HUES6 (cell line): ENCODE measurements around the gene PQBP1.

Source experiments
- H3K27ac ChIP-seq: 2 replicates; pipeline ENCODE4 v1.7.0; 2013; ENCODE audit warnings: low read depth, mild to moderate bottlenecking, low read length, inconsistent platforms
- H3K27me3 ChIP-seq: 2 replicates; pipeline ENCODE4 v1.6.1; 2013; ENCODE audit warnings: low read length; ENCODE audit not compliant: control insufficient read depth, insufficient read depth
- H3K36me3 ChIP-seq: 2 replicates; pipeline ENCODE4 v1.6.1; 2013; ENCODE audit warnings: low read length; ENCODE audit not compliant: control insufficient read depth, insufficient read depth
- H3K4me1 ChIP-seq: 2 replicates; pipeline ENCODE4 v1.6.1; 2013; ENCODE audit warnings: low read length; ENCODE audit not compliant: control insufficient read depth, insufficient read depth
- H3K4me3 ChIP-seq: 2 replicates; pipeline ENCODE4 v1.5.1; 2013; ENCODE audit warnings: low read depth, low read length
- H3K9ac ChIP-seq: one replicate; pipeline ENCODE4 v1.6.1; 2013; ENCODE audit warnings: mild to moderate bottlenecking, low read length
- H3K9me3 ChIP-seq: 2 replicates; pipeline ENCODE4 v1.6.1; 2013; ENCODE audit warnings: low read depth, low read length; ENCODE audit not compliant: control insufficient read depth, insufficient read depth

PQBP1 gene

DNA sequence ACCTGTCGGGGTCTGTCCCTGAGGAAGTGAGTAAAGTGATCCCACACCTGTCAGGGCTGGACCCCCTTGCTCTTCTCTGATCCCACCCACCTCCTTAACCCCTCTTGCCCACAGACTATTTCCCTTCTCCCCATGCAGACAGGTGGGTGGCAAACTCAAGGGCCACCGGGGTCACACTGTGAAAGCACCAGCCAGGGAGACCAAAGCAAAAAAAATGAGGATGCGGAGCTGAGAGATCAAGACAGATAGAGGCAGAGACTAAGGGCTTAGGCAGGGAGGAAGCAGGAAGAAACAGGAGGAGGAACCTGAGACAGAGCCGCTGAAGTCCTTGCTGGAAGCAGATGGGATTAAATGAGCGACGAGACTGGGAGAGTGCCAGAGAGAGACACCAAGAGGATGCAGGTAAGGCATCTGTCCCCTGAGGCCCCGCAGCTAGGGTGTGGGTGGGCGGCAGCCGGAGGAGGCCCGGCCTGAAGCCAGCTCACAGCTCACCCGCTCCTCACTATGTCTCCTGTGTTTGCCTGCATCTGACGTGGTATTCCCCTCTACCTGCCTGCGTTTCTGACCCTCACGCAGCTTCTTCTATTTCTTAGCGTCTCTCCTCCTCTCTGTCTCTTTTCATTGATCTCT is 7.3 kb upstream of the PQBP1 start:
- peaks cover 16% of the 10 kb centered on the region for H3K36me3 ChIP-seq
- H3K27me3 ChIP-seq = no peaks in the 10 kb centered on the region
- peaks cover 2% of the 10 kb centered on the region; the same call in 1 of the 2 replicates for H3K9me3 ChIP-seq
- H3K4me1 ChIP-seq = peaks cover 9% of the 10 kb centered on the region; the same call in 1 of the 2 replicates
- H3K27ac ChIP-seq = no peak overlapping the region
- H3K4me3 ChIP-seq = peak overlapping the region; percentile 53
- peak overlapping the region; percentile 12 for H3K9ac ChIP-seq

DNA sequence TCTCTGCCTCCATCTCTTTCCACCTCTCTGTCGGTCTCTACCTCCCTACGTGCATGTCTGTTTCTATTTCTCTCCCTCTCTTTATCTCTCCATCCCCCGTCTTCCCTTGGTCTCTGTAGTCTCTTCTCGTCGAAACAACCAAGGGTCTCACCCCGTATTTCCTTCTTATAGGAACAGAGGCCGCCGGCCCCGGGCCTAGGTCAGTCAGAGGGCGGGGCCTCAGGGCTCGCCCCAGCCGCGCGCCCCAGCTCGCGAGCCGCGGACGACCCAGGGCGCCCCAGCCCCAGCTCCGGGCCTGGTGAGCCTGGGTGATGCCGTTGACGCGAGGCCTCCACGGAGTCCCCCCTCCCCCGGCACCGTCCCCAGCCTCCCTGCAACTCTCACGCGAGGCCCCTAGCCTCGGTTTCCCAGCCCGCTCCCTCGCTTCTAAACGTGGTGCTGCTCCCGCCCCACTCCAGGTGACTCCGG is 6.8 kb upstream of the PQBP1 start:
- peak overlapping the region; percentile 53 for H3K4me3 ChIP-seq
- H3K27ac ChIP-seq = no peak overlapping the region
- H3K27me3 ChIP-seq = no peaks in the 10 kb centered on the region
- no peak overlapping the region for H3K9ac ChIP-seq
- peaks cover 16% of the 10 kb centered on the region for H3K36me3 ChIP-seq
- H3K4me1 ChIP-seq = peaks cover 9% of the 10 kb centered on the region; the same call in 1 of the 2 replicates
- peaks cover 2% of the 10 kb centered on the region; the same call in 1 of the 2 replicates for H3K9me3 ChIP-seq

DNA sequence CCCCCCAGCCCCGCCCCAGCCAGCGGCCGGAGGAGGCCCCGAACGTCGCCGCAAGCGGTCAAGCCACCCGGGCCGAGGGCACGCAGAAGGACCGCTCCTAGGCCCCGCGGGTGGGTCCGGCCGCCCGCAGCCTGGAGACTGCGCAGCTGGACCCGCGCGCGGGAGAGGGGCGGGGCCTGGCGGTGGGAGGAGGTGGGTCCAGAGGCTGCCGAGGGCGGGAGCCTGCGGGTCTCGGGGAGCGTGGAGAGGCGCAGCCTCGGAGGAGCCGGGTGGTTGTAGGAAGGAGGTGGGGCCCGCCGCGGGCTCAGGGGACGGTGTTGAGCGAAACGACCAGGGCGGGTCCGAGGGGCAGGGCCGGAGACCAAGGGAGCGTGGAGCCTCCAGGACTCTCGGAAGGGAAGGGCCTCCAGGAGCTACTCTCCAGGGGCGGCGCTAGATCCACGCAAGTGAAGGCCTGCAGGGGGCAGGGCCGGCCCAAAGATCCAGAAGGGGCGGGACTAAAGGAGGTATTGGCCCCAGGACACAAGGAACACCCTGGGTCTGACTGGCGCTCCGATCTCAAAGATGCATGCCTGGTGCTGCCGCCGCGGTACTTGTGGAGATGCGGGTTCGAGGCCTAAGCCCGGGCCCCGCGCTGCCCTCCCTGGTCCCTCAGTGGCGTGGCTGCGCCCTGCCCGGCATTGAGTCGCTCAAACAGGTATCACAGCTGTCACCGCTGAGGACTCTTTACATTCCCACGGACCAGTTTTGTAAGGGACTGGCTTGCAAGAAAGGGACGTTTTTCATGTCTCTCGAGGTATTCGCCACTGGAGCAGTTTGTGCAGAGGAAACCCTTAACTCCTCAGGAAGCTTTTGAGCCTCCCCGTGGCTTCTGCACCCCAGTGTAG is 6.1 kb upstream of the PQBP1 start:
- H3K27me3 ChIP-seq = no peaks in the 10 kb centered on the region
- H3K4me3 ChIP-seq = peak overlapping the region; percentile 53
- H3K9ac ChIP-seq = peak overlapping the region; percentile 8
- peaks cover 9% of the 10 kb centered on the region; the same call in 1 of the 2 replicates for H3K4me1 ChIP-seq
- no peak overlapping the region for H3K27ac ChIP-seq
- peaks cover 5% of the 10 kb centered on the region; the same call in 1 of the 2 replicates for H3K9me3 ChIP-seq
- H3K36me3 ChIP-seq = peaks cover 16% of the 10 kb centered on the region

DNA sequence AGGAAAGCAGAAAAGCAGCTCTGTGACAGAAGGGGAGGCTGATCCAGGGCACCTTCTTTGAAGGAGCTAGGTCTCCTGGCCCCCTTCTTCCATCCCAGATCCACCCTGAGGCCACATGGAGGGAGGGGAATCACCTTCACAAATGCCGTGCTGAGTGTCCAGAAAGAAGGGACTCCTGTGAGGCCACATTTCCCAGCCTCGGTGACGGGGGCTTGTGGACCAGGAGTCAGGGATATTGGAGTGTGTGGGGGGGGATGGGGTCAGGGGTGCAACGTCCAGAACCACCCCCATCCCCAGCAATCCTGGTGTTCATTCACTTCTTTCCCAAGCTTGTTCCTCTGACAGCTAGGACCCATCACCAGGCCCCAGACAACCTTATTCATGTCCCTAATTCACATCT is 4.8 kb upstream of the PQBP1 start:
- Histone ChIP-seq H3K9ac (no peak overlapping the region), H3K4me1 (peaks cover 9% of the 10 kb centered on the region; the same call in 1 of the 2 replicates), H3K9me3 (peaks cover 5% of the 10 kb centered on the region; the same call in 1 of the 2 replicates), H3K27me3 (no peaks in the 10 kb centered on the region), H3K4me3 (no peak overlapping the region), H3K36me3 (peaks cover 16% of the 10 kb centered on the region), H3K27ac (no peak overlapping the region)

DNA sequence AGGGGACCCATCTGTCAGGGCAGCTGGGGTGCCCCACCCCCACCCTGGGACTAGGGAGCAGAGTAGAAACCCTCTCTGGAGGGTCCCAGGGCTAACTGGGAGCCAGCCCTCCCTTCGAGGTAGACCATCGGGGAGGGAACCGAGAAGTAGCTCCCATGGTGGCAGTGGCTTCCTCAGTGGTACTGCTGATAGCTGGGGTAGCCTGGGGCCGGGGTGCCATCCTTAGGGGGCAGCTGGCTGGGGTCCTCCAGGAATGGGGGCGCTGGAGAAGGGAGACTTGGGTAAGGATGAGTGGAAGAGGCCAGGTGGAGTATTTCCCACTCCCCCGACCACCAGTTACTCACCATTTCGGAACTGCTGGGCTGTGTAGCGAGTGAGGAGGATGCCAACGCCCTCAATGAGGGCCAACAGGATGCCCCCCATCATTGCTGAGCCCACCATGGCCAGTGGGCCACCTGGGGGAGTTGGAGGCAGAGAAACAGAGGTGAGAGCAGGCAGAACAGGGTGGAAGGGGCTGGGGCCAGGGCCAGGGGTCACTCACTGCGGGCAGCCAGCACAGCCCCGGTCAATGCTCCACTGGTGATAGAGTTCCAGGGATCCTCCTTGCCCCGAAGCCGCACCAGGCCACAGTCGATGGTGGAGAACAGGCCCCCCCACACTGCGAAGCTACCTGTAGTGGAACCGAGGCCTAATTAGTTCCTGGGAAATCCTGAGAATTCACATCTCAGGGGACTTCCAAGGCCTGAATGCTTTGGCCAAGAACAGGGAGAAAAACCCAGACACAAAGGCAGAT is 4.0 kb upstream of the PQBP1 start:
- no peak overlapping the region for H3K9ac ChIP-seq
- no peaks in the 10 kb centered on the region for H3K27me3 ChIP-seq
- H3K4me3 ChIP-seq = no peak overlapping the region
- H3K27ac ChIP-seq = no peak overlapping the region
- peaks cover 9% of the 10 kb centered on the region; the same call in 1 of the 2 replicates for H3K4me1 ChIP-seq
- H3K9me3 ChIP-seq = peaks cover 5% of the 10 kb centered on the region; the same call in 1 of the 2 replicates
- peaks cover 16% of the 10 kb centered on the region for H3K36me3 ChIP-seq

DNA sequence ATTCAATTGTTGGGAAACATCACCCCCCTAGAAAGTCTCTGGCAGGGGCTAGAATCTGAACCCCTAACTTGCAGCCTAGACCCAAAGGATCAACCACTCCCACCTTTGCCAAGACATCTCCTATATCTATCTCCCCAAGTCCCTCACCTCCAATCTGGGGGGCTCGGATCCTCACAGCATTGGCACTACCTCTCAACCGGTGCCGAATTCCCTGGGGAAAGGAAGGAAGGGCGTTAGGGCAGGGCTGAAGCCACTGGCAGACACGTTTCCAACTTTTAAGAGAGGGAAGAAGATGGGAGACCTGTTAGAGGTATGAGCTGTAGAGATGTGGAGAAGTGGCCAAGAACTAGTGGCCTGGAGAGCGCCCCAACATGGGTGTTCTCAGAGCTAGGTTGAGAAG is 2.8 kb upstream of the PQBP1 start:
- Histone ChIP-seq H3K4me1 (peaks cover 9% of the 10 kb centered on the region; the same call in 1 of the 2 replicates), H3K27ac (no peak overlapping the region), H3K9me3 (peaks cover 5% of the 10 kb centered on the region; the same call in 1 of the 2 replicates), H3K27me3 (no peaks in the 10 kb centered on the region), H3K4me3 (no peak overlapping the region), H3K36me3 (peaks cover 16% of the 10 kb centered on the region), H3K9ac (no peak overlapping the region)

DNA sequence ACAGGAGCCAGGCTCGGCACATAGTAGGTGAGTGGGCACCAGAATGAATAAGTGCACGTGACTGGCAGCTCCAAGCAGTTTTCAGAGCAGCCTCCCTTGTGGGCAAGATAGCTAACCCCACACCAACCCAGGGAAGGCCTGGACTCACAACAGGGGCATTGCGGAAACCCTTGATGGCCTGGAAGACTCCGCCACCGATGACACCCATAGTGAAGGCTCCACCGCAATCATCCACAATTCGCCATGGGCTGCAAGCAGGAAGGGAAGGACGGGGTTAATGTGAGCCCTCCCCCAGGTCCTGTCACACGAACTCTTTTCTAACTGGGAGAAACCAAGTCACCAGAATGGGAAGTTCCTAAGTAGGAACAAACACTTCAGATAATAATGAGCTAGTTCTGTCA is 1.1 kb upstream of the PQBP1 start:
- peaks cover 23% of the 10 kb centered on the region for H3K36me3 ChIP-seq
- H3K27ac ChIP-seq = peak overlapping the region; percentile 83; the same call in 1 of the 2 replicates
- H3K9ac ChIP-seq = peak overlapping the region; percentile 72
- no peaks in the 10 kb centered on the region for H3K27me3 ChIP-seq
- H3K4me3 ChIP-seq = peak overlapping the region; percentile 92
- H3K9me3 ChIP-seq = peaks cover 5% of the 10 kb centered on the region; the same call in 1 of the 2 replicates
- no peaks in the 10 kb centered on the region; the same call in 1 of the 2 replicates for H3K4me1 ChIP-seq

DNA sequence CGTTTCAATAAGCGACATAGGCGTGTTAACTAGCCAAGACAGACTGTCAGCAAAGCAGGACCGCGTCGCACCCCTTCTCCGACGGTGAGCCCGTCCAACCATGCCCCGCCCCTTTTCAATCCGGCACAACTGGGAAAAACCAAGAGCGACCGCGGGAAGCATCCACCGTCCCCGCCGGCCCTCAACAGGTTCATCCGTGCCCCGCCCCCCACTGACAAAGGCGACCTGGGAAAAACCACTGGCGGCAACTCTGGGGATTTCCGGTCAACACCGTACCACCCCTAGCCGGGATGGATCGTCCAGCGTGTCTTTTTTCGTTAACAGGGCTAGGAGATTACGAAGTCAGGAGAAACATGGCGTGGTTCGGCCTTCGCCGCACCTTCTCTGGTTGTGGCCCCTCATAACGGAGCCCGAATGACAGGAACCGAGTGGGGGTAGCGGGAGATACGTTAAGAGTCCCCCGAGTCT is 539 bp upstream of the PQBP1 start:
- H3K27me3 ChIP-seq = no peaks in the 10 kb centered on the region
- peak overlapping the region; percentile 92 for H3K4me3 ChIP-seq
- H3K9me3 ChIP-seq = peaks cover 6% of the 10 kb centered on the region; the same call in 1 of the 2 replicates
- H3K27ac ChIP-seq = peak overlapping the region; percentile 83; the same call in 1 of the 2 replicates
- H3K36me3 ChIP-seq = peaks cover 28% of the 10 kb centered on the region
- peak overlapping the region; percentile 95 for H3K9ac ChIP-seq
- no peaks in the 10 kb centered on the region; the same call in 1 of the 2 replicates for H3K4me1 ChIP-seq

DNA sequence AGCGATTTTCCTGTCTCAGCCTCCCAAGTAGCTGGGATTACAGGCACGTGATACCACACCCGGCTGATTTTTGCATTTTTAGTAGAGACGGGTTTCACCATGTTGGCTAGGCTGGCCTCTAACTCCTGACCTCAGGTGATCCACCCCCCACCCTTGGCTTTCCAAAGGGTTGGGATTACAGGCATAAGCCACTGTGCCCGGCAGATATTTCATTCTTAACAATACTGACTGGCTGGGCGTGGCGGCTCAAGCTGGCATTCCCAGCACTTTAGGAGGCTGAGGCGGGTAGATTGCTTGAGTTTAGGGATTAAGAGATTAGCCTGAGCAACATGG is 1.3 kb downstream of the PQBP1 start:
- H3K36me3 ChIP-seq = peaks cover 38% of the 10 kb centered on the region
- peaks cover 7% of the 10 kb centered on the region; the same call in 1 of the 2 replicates for H3K9me3 ChIP-seq
- H3K9ac ChIP-seq = no peak overlapping the region
- no peak overlapping the region for H3K27ac ChIP-seq
- no peaks in the 10 kb centered on the region; the same call in 1 of the 2 replicates for H3K4me1 ChIP-seq
- H3K27me3 ChIP-seq = no peaks in the 10 kb centered on the region
- no peak overlapping the region for H3K4me3 ChIP-seq

DNA sequence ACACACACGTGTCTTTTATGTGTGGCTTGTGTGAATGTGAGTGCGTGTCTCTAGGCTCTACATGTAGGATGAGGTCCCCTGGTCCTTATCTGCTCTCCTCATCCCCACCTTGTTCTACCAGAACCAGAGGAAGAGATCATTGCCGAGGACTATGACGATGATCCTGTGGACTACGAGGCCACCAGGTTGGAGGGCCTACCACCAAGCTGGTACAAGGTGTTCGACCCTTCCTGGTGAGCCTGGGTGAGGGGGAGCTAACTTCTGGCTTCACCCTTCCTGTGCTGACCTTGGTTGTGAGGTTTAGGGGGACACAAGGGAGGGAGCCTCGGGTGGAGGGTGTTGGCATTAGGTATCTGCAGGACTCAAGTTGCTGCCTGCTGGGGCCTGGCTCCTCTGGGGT is 3.3 kb downstream of the PQBP1 start:
- Histone ChIP-seq H3K27ac (no peak overlapping the region), H3K36me3 (peaks cover 48% of the 10 kb centered on the region), H3K4me3 (no peak overlapping the region), H3K4me1 (no peaks in the 10 kb centered on the region; the same call in 1 of the 2 replicates), H3K27me3 (no peaks in the 10 kb centered on the region), H3K9me3 (peaks cover 13% of the 10 kb centered on the region; the same call in 1 of the 2 replicates), H3K9ac (no peak overlapping the region)
